GM18907 (cell line): ENCODE measurements around the gene EMC1.
"Not testable (repeated sequence)": the region's sequence is repeated elsewhere in the genome, so short reads cannot be mapped to it uniquely, and the experiment has no call there.

Experiments
- ATAC-seq: cut with Tn5 transposase; IDR thresholded peaks from one replicate; pipeline ENCODE4 v1.9.1; 2021; ENCODE audit warnings: mild to moderate bottlenecking, moderate library complexity; ENCODE audit not compliant: unreplicated experiment

The EMC1 gene

GRCh38 chr1:19262047-19262446 lies 10.7 kb upstream of the EMC1 start:
- ATAC-seq, result no peak

- no peak for ATAC-seq
Measured at GRCh38 chr1:19260211-19261138, 9.2 kb upstream of the EMC1 start.

GRCh38 chr1:19258353-19258752 lies 7.0 kb upstream of the EMC1 start:
- ATAC-seq, result no peak

- ATAC-seq, result no peak
Measured at GRCh38 chr1:19257178-19257914, 6.0 kb upstream of the EMC1 start.

GRCh38 chr1:19256301-19256700 lies 5.0 kb upstream of the EMC1 start:
- not testable (repeated sequence) for ATAC-seq

GRCh38 chr1:19255288-19255687 lies 4.0 kb upstream of the EMC1 start:
- no peak for ATAC-seq

- no peak for ATAC-seq
Measured at GRCh38 chr1:19254416-19254815, 3.1 kb upstream of the EMC1 start.

GRCh38 chr1:19250629-19251304 lies 557 bp downstream of the EMC1 start:
- ATAC-seq, result no peak

GRCh38 chr1:19240673-19241538 lies 10.4 kb downstream of the EMC1 start:
- ATAC-seq, result peak; percentile 46

GRCh38 chr1:19239876-19240275 lies 11.4 kb downstream of the EMC1 start:
- no peak for ATAC-seq

- no peak for ATAC-seq
Measured at GRCh38 chr1:19234224-19234623, 17.1 kb downstream of the EMC1 start.

- ATAC-seq, result no peak
Measured at GRCh38 chr1:19232524-19232846, 18.8 kb downstream of the EMC1 start.

- ATAC-seq, result not testable (repeated sequence)
Measured at GRCh38 chr1:19231736-19232523, 19.4 kb downstream of the EMC1 start.

- no peak for ATAC-seq
Measured at GRCh38 chr1:19229828-19230325, 21.4 kb downstream of the EMC1 start.

- ATAC-seq, result no peak
Measured at GRCh38 chr1:19229229-19229628, 22.1 kb downstream of the EMC1 start.

- ATAC-seq, result no peak
Measured at GRCh38 chr1:19222979-19223824, 28.1 kb downstream of the EMC1 start.

- no peak for ATAC-seq
Measured at GRCh38 chr1:19222573-19222972, 28.8 kb downstream of the EMC1 start.

GRCh38 chr1:19220991-19221390 lies 30.3 kb downstream of the EMC1 start:
- ATAC-seq, result no peak
